DMS53 treated with DMSO at 0.1 percent for 48 hours (cell line): Measurements from ENCODE around the gene PITPNM2.
"Not testable (repeated sequence)": the region's sequence is repeated elsewhere in the genome, so short reads cannot be mapped to it uniquely, and the experiment has no call there.

Experiments used
- DNase-seq: peaks from one replicate; lab custom pipeline; 2025; ENCODE audit not compliant: unreplicated experiment; lab: John Stamatoyannopoulos, UW

The PITPNM2 gene

DNA sequence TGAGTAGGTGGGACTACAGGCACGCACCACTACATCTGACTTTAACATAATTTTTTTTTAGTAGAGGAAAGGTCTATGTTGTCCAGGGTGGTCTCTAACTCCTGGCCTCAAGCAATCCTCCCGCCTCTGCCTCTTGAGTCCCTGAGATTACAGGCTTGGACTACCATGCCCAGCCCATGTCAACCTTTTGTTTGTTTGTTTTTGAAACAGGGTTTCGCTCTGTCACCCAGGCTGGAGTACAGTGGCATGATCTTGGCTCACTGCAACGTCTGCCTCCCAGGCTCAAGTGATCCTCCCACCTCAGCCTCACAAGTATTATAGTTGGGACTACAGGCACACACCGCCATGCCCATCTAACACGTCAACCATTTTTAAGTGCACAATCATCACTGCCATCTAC lies 29.2 kb downstream of the PITPNM2 start:
- no peak for DNase-seq

DNA sequence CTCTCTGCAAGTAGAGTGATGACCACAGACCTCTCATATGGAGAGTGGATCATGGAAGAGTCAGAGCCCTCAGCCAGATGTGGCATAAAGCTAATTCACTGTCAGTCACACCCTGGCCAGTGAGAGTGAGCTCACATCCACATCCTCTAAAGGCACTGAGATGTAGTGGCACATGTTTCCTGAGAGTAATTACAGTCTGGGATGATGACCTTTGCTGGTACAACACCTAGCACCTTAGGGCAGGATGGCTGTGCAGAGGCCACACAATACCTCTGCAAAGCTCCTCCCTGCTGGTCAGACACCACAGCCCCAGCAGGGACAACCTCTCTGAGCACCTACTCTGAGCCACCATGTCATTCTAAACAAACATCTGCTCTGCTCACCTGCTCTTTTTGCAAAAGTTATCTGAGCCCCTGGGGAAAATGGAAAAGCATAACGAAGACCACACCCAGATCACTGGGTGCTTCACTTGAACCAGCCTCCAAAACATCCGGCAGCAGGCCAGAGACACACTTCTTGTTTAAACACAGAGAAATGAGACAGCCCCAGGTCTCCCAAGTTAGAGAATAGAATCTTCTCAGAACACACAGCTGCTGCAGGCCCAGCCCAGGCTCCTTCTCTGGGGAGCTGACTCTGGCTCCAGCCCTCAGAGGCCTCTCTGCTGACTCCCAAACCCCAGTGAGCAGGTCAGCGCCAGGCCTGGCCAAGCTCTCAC lies 30.3 kb downstream of the PITPNM2 start:
- DNase-seq = peak; percentile 42

DNA sequence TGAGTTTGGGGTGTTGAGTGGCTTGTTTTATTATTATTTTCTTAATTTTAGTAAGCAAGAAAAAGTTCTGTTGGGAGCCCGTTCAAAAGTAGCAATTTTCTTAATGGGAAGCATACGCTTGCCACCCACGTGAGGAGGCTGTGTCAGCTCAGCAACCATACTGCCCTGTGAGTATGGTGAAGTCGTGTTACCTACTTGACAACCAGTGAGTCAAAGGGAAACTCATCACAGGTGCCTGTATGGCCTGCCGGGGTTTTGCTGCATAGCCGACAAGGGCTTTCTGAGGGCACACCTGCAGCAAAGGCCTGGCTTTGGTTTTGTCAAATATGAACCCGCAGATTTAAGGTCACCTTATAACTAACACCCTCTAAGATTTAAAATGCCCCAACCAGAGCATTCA lies 31.1 kb downstream of the PITPNM2 start:
- no peak for DNase-seq

DNA sequence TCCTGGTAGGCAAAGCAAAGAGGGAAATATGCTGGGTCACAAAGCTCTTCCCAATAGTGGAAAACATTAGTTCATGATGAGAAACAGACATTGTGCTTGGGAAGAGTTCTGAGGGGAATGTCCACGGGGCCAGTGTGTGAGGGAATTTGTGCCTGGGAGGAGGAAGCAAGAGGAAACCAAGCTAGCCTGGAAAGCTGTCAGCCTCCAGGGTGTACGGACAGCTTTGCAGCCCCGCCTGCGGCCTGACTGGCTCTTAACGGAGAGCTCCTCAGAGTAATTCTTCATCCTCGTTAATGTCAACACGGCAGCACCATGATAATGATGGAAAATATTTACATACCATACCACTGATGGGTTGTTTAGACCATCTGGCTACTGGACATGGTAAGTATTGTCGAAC lies 32.4 kb downstream of the PITPNM2 start:
- no peak for DNase-seq

DNA sequence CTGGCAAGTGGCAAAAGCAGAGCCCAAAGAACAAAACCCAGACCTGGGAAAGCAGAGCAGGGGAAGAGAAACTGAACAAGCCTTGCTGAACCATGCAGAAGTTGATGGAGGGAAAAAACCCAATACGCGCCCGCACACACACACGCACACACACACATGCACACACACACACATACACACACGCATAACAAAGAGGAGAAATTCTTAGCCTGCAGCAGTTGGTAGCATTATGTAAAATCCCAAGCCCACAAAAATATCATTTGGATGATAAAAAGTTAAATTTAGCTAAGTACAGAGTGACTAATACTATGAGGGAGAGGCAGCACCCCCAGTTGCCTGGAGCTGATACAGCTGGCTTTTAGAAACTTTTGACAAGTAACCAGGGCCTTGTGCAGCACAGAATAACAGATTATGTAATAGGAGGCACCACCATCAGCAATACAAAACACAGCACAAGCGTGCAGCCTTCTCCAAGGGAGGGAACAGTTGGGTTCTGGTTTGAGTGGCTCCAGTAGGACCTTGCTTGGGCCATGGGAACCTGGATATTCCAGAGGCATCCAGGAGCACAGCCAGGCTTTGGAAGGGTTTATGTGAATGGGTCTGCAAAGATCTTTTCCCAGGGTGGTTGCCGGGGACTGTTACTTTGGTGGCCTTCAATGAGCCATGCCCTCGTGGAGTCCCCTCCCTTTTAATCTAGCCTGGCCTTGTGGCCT lies 35.3 kb downstream of the PITPNM2 start:
- no peak for DNase-seq

DNA sequence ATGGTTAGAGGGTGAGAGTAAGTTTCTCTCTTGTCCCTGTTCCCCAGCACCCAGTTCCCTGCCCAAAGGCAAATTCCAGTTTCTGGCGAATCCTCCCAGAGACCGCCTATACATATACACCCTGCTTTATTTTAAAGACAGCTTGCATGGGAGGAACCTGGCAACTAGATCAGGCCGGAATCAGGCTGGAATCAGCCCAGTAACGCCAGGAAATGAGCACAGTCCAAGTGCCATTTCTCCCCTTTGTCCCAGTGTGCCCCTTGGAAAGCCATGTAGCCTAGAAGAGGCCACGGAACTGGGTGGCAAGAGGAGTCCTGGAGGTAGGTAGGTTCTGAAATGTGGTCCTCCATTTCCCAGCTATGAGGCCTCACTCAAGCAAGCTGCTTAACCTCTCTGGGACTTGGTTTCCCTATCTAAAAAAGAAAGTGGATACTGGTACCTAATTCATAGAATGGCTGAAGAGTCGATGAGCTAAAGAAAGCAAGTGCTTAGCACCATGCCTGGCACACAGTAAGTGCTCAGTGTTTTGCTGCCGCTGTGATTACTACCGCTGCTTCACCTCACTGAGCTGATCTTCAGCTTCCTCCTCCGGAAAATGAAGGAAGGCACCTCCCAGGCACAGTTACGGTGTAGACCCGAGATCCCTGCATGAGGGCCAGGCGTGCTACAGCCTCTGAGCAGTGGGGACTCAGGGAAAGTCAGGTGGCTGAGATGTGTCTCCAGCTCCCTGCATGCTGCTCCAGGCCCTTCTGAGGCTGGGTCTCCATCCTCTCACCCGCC lies 36.4 kb downstream of the PITPNM2 start:
- no peak for DNase-seq

DNA sequence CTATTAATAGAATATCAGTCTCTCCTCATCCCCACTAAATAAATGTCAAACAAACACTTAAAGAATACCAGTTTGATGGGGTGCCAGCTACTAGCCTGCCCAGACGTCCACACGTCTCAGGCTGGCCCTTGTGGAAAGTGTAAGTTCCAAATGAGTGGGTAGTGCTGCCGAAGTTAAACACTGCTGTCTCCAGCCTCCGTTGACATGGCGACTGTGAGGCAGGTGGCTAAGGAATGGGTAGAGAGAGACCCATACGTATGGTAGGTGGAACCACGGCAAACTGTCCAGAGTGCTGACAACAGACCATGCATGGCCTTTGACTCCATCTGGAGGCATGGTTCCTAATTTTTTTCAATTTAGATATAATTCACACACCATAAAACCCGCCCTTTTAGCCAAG lies 37.9 kb downstream of the PITPNM2 start:
- peak; percentile 50 for DNase-seq

DNA sequence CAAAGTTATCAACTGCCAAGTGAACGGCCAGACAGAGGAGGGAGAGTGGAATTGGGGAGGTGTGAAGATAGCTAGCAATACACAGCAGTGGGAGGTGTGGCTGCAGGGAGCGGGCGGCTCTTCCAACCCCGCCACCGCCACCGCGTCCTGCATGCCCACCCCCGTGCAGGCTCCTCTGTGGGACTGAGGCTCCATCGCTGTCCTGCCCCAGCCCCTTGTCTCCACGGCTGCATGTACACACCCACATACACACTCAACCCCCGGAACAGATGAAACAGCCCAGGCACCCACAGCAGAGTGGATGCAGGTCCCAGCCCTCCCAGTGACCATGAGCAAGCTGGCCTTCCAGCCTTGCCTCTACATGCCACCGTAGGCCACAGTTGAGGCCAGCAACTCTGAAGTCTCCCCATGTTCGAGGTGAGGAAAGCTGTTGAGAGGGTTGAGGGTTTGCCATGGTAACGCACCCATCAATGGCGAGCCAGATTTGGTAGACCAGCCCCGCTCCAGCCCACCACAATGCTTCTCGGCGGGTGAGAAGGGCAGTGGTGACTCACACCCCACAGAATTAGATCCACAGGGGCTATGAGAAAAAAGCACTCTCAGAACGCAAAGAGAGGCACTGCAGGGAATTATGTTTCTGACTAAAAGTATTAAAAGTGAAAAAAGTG lies 39.3 kb downstream of the PITPNM2 start:
- no peak for DNase-seq

DNA sequence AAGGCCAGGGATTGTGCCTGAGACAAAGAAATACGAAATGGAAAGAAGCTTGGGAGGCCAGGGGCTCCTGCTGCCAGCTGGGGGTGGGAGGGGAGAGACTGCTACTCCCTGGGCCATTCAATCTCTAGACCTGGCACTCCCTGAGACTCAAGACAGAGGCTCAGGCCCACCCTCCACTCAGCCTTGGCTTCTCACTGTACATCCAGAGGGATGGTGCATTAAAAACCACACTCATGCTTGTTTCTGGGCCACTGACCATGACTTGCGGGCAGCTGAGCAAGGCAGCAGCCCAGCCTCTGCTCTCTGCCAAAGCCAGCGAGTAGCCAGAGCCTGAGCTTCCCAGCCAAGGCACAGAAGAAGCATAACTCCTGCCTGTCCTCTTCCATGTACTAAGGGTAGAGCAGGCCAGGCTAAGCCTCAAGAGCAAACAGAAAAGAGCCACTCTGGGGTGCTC lies 41.5 kb downstream of the PITPNM2 start:
- DNase-seq = no peak

DNA sequence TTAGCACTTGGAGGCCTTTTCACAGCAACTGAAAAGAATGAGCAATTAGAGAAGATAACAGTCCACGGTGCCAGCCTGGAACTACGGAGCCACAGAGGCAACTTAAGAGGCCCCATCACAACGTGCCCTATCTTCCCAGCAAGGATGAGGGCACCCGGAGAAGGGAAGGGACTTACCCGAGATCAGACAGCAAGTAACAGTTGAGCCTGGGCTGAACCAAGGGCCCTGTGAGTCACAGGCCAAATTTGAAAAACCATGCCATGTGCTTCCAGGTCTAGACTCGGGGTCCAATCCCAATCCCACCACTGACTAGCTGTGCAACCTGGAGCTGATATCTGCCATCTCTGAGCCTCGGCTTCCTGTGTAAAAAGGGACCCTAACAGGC lies 42.2 kb downstream of the PITPNM2 start:
- no peak for DNase-seq

DNA sequence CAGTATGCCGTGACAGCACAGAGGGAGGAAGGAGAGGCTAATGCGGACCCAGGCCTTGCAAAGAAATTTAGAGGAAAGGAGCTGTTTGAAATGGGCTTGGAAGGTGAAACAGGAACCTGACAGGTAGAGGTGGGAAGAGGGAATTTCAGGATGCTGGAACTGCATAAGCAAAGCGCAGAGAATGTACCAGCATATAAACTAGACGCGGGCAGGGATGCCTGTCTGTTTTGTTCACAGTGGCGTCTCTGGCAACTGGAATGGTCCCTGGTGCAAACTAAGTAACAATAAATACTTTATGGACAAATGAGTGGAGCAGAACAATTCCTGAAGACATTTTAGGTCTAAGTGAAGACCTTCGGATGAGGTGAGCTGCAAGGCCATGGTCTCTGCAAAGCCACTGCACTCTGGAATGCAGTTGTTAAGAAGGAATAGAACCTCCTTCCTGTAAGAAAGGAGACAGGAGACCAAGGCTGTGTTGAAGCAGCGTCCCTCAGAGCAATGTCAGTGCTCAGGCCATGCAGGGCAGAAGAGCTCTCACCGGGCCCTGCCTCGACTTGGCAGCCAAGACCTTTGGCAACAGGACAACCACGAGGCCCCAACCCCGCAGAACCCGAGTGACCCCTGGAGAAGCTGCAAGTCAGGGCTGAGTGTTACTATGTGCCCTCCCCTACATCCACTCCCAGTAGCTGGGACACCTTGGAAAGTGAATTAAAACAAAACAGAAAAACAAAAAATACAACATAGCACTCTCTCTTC lies 42.8 kb downstream of the PITPNM2 start:
- no peak for DNase-seq

DNA sequence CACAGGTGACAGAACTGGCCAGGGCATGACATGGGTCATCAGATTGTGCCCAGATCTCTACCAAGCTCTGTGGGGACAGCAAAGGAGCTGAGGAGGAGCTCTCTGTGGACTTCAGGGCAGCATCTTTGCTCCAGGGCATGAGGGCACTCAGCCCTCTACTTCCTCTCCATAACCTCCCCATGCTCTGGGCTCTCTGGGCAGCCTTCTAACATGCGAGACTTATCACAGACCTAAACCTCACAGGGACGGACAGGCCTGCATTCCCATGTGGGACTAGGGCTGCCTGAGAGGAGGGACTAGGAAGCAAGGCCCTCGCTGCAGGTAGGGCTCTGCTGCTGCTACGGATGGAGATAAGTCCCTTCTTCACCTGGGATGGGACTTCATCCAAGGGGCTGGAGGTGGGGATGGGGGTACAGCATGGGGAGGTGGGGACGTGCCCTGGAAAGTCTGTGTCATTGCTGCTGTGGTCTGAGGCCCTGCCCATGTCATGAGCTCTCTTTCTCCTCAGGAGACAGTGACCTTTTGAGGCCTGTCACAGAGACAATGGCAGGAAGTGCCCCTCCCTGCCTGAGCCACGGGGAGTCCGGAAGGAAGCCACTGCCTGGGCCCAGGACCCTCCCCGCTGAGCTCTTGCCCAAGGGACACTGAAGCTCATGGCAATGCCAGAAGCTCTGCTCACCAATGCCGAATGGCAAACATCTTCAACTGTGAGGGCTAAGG lies 44.1 kb downstream of the PITPNM2 start:
- DNase-seq = no peak

DNA sequence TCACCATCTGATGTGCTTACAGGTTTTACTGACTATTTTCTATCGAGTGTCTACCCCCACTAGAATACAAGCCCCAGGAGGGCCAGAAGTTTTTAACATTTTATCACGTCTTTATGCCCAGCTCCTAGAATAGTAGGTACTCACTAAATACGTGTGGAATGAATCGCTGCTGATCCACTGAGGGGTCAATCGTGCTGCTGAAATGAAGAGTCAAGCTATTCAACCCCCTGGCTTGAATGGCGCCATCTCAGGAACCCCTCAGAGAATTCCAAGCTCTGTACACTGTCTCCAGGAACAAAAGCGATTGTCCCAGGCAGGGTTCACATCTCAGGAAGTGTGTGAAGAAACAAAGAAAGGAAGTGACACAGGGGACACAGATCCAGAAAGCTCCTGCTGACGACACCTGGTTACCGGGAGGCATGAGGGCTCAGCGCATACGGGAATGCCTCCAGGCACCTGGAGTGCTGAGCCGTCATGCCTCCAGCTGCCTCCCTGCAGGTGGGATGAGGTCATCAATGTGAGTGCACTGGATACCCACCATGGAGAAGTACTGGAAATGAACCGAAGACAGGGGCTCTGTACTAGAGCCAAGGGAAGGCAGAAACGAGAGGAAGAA lies 45.6 kb downstream of the PITPNM2 start:
- DNase-seq = peak; percentile 75

DNA sequence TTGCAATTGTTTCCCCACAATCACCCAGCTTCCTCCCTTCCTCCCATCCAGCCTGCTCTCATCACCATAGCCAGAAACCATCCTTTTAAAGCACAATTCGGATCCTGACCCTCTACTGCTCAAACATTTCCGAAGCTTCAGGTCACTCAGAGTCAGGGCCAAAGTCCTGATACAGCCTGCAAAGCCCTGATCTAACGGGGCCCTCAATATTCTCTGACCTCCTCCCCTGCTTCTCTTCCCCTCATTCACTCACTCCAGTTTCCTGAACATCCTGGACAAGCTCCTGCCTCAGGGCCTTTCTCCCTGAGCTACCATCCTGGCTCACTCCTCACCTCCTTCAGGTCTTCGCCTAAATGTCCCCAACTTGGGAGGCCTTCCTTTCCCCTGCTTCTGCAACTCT lies 46.1 kb downstream of the PITPNM2 start:
- DNase-seq = no peak

DNA sequence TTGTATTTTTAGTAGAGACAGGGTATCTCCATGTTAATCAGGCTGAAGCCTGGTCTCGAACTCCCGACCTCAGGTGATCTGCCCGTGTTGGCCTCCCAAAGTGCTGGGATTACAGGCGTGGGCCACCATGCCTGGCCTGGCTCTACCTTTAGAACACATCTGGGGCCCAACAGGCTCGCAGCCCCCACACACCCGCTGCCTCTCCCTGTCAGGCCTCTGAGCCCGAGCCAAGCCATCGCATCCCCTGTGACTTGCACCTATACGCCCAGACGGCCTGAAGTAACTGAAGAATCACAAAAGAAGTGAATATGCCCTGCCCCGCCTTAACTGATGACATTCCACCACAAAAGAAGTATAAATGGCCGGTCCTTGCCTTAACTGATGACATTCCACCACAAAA lies 46.8 kb downstream of the PITPNM2 start:
- not testable (repeated sequence) for DNase-seq

DNA sequence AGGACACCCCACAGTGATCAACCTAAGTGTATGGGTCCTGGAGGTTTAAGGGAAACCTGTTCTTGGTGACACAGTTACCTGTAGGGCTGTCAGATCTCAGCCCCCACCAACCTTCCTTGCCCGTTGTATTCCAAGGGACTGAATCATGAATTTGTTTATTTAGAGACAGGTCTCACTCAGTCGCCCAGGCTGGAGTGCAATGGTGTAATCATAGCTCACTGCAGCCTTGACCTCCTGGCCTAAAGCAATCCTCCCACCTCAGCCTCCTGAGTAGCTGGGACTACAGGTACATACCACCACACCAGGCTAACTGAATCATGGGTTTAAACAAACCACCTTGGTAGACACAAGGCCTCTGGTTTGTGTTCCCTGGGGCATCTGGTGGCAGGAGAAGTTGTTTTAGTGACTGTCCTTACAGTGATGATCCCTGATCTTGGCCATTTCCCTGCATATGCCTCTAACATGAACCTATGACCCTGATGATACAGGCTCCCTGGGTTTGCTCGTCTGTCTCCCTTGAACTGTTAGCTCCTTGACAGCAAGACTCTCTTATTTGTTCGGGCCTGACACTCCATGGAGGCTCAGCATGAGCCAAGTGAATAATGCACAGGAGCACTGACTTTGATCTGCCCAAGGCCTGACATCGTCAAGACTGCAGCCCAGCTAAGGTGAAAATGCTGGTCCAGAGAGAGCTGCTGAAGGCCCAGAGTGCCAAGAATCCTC lies 47.9 kb downstream of the PITPNM2 start:
- DNase-seq = no peak

DNA sequence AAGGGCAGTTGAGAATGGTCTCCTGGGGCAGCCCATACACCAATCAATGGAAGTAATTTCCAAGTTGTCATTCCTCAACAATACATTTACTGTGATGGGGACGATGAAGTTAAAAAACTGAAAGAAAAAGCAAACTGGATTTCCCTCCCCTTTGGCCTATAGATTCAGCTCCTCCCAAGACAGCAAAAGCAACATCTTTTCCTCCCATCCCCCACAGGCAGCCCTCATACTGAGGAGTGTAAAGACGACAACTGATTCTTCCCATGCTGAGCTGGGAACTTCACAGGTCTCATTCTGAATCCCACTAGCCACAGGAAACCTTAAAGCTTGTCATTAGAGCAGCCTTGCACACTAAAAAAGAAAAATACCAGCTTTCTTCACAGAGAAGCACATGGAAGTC lies 48.5 kb downstream of the PITPNM2 start:
- DNase-seq = no peak

DNA sequence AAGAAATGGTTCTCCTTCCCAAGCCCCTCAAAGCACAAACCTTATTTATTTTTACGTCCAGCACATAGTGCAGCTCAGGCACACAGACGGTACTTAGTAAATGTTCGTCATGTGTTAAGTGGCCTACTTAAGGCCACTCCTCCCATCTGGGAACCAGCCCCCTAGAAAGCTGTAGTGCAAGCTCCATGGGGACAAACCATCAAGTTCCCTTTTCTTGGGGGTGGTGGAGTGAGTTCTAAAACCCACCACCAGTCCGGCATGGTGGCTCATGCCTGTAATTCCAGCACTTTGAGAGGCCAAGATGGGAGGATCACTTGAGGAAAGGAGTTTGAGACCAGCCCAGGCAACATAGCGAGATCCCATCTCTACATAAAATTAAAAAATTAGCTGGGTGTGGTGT lies 49.4 kb downstream of the PITPNM2 start:
- no peak for DNase-seq
